Ishikawa (cell line): Measurements from ENCODE around the gene WWTR1.

Experiments used
- CEBPB ChIP-seq: IDR thresholded peaks from 2 replicates; pipeline ENCODE4 v1.6.1; 2012
- CREB1 ChIP-seq: IDR thresholded peaks from 2 replicates; pipeline ENCODE4 v1.6.1; 2012; ENCODE audit warnings: low read depth
- EGR1 ChIP-seq: IDR thresholded peaks from 2 replicates; pipeline ENCODE4 v1.6.1; 2012
- EP300 ChIP-seq: IDR thresholded peaks from 2 replicates; pipeline ENCODE4 v1.6.1; 2012; ENCODE audit warnings: borderline replicate concordance
- MAX ChIP-seq: IDR thresholded peaks from 2 replicates; pipeline ENCODE4 v1.6.1; 2012
- NFIC ChIP-seq: IDR thresholded peaks from 2 replicates; pipeline ENCODE4 v1.6.1; 2012
- RAD21 ChIP-seq: IDR thresholded peaks from 2 replicates; pipeline ENCODE4 v1.6.1; 2012; ENCODE audit warnings: low read depth
- REST ChIP-seq: IDR thresholded peaks from 2 replicates; pipeline ENCODE4 v1.6.1; 2012; ENCODE audit warnings: low read depth, mild to moderate bottlenecking
- TAF1 ChIP-seq: IDR thresholded peaks from 2 replicates; pipeline ENCODE4 v1.6.1; 2012; ENCODE audit warnings: low read depth, mild to moderate bottlenecking
- TCF12 ChIP-seq: IDR thresholded peaks from 2 replicates; pipeline ENCODE4 v1.6.1; 2012; ENCODE audit warnings: low read depth
- TEAD4 ChIP-seq: IDR thresholded peaks from 2 replicates; pipeline ENCODE4 v1.6.1; 2012
- USF1 ChIP-seq: IDR thresholded peaks from 2 replicates; pipeline ENCODE4 v1.6.1; 2012
- YY1 ChIP-seq: IDR thresholded peaks from 2 replicates; pipeline ENCODE4 v1.6.1; 2012; ENCODE audit warnings: low read depth
- ZBTB7A ChIP-seq: IDR thresholded peaks from 2 replicates; pipeline ENCODE4 v1.6.1; 2012; ENCODE audit warnings: low read depth

- no peak for TF ChIP-seq MAX
- no peak for TF ChIP-seq TAF1
- no peak for TF ChIP-seq YY1
- TF ChIP-seq REST = no peak
- TF ChIP-seq EP300 = no peak
- no peak for TF ChIP-seq TEAD4
- no peak for TF ChIP-seq CREB1
- TF ChIP-seq NFIC = no peak
- no peak for TF ChIP-seq RAD21
- TF ChIP-seq ZBTB7A = no peak
- TF ChIP-seq EGR1 = no peak
- TF ChIP-seq USF1 = no peak
- TF ChIP-seq TCF12 = no peak
- no peak for TF ChIP-seq CEBPB
Measured at GRCh38 chr3:149510480-149510879, 147.3 kb downstream of the WWTR1 start.
